ENCODE results near the gene SLC8B1.

The SLC8B1 gene

GRCh38 chr12:113334786-113335539 lies at the start of gene SLC8B1:
SLC8B1 (minus strand) TSS chr12:113335109; CDS start chr12:113332878, 2,231 bp downstream.
- peak; percentile 98 for DNase-seq (ENCODE audit: low spot score)

GRCh38 chr12:113382206-113382605 lies 47.3 kb upstream of the SLC8B1 start:
- no peak for DNase-seq (ENCODE audit: low spot score)

- no peak for DNase-seq (ENCODE audit: low spot score)
Observed at GRCh38 chr12:113381220-113381619, 46.3 kb upstream of the SLC8B1 start.

GRCh38 chr12:113378291-113378690 lies 43.4 kb upstream of the SLC8B1 start:
- no peak for DNase-seq (ENCODE audit: low spot score)

- DNase-seq (ENCODE audit: low spot score), result no peak
Observed at GRCh38 chr12:113374823-113375428, 40.0 kb upstream of the SLC8B1 start.

GRCh38 chr12:113373969-113374368 lies 39.1 kb upstream of the SLC8B1 start:
- no peak for DNase-seq (ENCODE audit: low spot score)

GRCh38 chr12:113373440-113373839 lies 38.5 kb upstream of the SLC8B1 start:
- no peak for DNase-seq (ENCODE audit: low spot score)

GRCh38 chr12:113372371-113372770 lies 37.5 kb upstream of the SLC8B1 start:
- no peak for DNase-seq (ENCODE audit: low spot score)

GRCh38 chr12:113371808-113372207 lies 36.9 kb upstream of the SLC8B1 start:
- no peak for DNase-seq (ENCODE audit: low spot score)

GRCh38 chr12:113370923-113371682 lies 36.2 kb upstream of the SLC8B1 start:
- no peak for DNase-seq (ENCODE audit: low spot score)

- DNase-seq (ENCODE audit: low spot score), result no peak
Observed at GRCh38 chr12:113369391-113369985, 34.6 kb upstream of the SLC8B1 start.

GRCh38 chr12:113368331-113368730 lies 33.4 kb upstream of the SLC8B1 start:
- DNase-seq (ENCODE audit: low spot score), result no peak

GRCh38 chr12:113366827-113367226 lies 31.9 kb upstream of the SLC8B1 start:
- no peak for DNase-seq (ENCODE audit: low spot score)

GRCh38 chr12:113365639-113366395 lies 30.9 kb upstream of the SLC8B1 start:
- no peak for DNase-seq (ENCODE audit: low spot score)

- no peak for DNase-seq (ENCODE audit: low spot score)
Observed at GRCh38 chr12:113364698-113365097, 29.8 kb upstream of the SLC8B1 start.

GRCh38 chr12:113361574-113362370 lies 26.9 kb upstream of the SLC8B1 start:
- DNase-seq (ENCODE audit: low spot score), result no peak

GRCh38 chr12:113359939-113360748 lies 25.2 kb upstream of the SLC8B1 start:
- no peak for DNase-seq (ENCODE audit: low spot score)

GRCh38 chr12:113359133-113359938 lies 24.4 kb upstream of the SLC8B1 start:
- DNase-seq (ENCODE audit: low spot score), result no peak

Data from ecto neural progenitor cell (in vitro differentiated cells).